OCI-LY3 (cell line): ENCODE data around the gene HEXIM2.
A peak's percentile ranks its signal among the peaks of the same experiment; 100 is the strongest.

Experiments used
- H2AFZ ChIP-seq: fragments of 200-600, 300-600 bp; shearing (Covaris generic); 2 replicates; pipeline ENCODE4 v1.6.0; 2014; ENCODE audit warnings: antibody characterized with exemption, low read depth, low read length
- H3K27ac ChIP-seq: fragments of 200-600, 300-600 bp; sonication (generic); 2 replicates; pipeline ENCODE4 v1.5.1; 2014; ENCODE audit warnings: mild to moderate bottlenecking, low read length, moderate library complexity, mixed read lengths
- H3K27me3 ChIP-seq: fragments of 200-600, 300-600 bp; sonication (generic); 2 replicates; pipeline ENCODE4 v1.6.1; 2014; ENCODE audit warnings: low read depth, low read length, mixed read lengths
- H3K36me3 ChIP-seq: fragments of 200-600, 300-600 bp; sonication (generic); replicated peaks from 2 replicates; pipeline ENCODE3; 2014; ENCODE audit warnings: low read depth, low read length, mixed read lengths
- H3K4me1 ChIP-seq: fragments of 300-600, 200-600 bp; sonication (generic); 2 replicates; pipeline ENCODE4 v1.6.1; 2014; ENCODE audit warnings: low read length, mixed read lengths
- H3K4me2 ChIP-seq: fragments of 200-600, 300-600 bp; sonication (generic); 2 replicates; pipeline ENCODE4 v1.6.1; 2014; ENCODE audit warnings: low read length, mixed read lengths
- H3K4me3 ChIP-seq: fragments of 300-600, 200-600 bp; sonication (generic); 2 replicates; pipeline ENCODE4 v1.5.1; 2014; ENCODE audit warnings: antibody characterized with exemption, mild to moderate bottlenecking, low read length, moderate library complexity
- H3K79me2 ChIP-seq: fragments of 300-600, 200-600 bp; shearing (Covaris generic); 2 replicates; pipeline ENCODE4 v1.6.1; 2014; ENCODE audit warnings: mild to moderate bottlenecking, low read length, mixed read lengths
- H3K9ac ChIP-seq: fragments of 300-600, 200-600 bp; shearing (Covaris generic); 2 replicates; pipeline ENCODE4 v1.6.0; 2014; ENCODE audit warnings: mild to moderate bottlenecking, low read length, moderate library complexity
- H3K9me3 ChIP-seq: fragments of 200-600, 300-600 bp; shearing (Covaris generic); 2 replicates; pipeline ENCODE4 v1.6.1; 2014; ENCODE audit warnings: low read length, mixed read lengths; ENCODE audit not compliant: insufficient read depth
- H4K20me1 ChIP-seq: fragments of 200-600, 300-600 bp; sonication (generic); 2 replicates; pipeline ENCODE4 v1.6.1; 2016; ENCODE audit warnings: low read length, mixed read lengths; ENCODE audit not compliant: insufficient read depth
- CTCF ChIP-seq: fragments of 200-600, 300-600 bp; sonication (generic); IDR thresholded peaks from 2 replicates; pipeline ENCODE4 v1.5.1; 2014; ENCODE audit warnings: antibody characterized with exemption, low read length, low read depth
- EZH2phosphoT487 ChIP-seq: fragments of 200-600 bp; shearing (Covaris generic); IDR thresholded peaks from 2 replicates; pipeline ENCODE4 v1.6.1; 2018; ENCODE audit warnings: antibody characterized with exemption, mixed run types, low read depth

Gene HEXIM2

GRCh38 chr17:45131616-45132319 is 29.9 kb upstream of the HEXIM2 start:
- Histone ChIP-seq H4K20me1 (no peaks in the 10 kb centered on the region), H3K79me2 (no peaks in the 10 kb centered on the region), H3K27ac (no peak overlapping the region), H3K4me3 (peak overlapping the region; percentile 96), H3K9ac (peak overlapping the region; percentile 61), H3K4me1 (peaks cover 10% of the 10 kb centered on the region), H3K36me3 (no peaks in the 10 kb centered on the region), H3K9me3 (no peaks in the 10 kb centered on the region), H3K4me2 (peak overlapping the region; percentile 91), H3K27me3 (no peaks in the 10 kb centered on the region; the same call in 1 of the 2 replicates), H2AFZ (no peak overlapping the region)
- TF ChIP-seq EZH2phosphoT487 (no peak), CTCF (peak; percentile 89)

- no peaks in the 10 kb centered on the region for H3K9me3 ChIP-seq
- H3K27me3 ChIP-seq, result no peaks in the 10 kb centered on the region; the same call in 1 of the 2 replicates
- H2AFZ ChIP-seq, result peak within 1 kb of the TSS; percentile 72; the same call in 1 of the 2 replicates
- H3K27ac ChIP-seq, result peak within 1 kb of the TSS; percentile 67
- peak within 1 kb of the TSS; percentile 96 for H3K4me3 ChIP-seq
- no peak for TF ChIP-seq CTCF
- no peak for TF ChIP-seq EZH2phosphoT487
- peak within 1 kb of the TSS; percentile 99 for H3K4me2 ChIP-seq
- no peaks in the 10 kb centered on the region for H3K36me3 ChIP-seq
- no peaks in the 10 kb centered on the region for H4K20me1 ChIP-seq
- no peaks in the 10 kb centered on the region for H3K79me2 ChIP-seq
- peak within 1 kb of the TSS; percentile 76 for H3K9ac ChIP-seq
- peaks cover 10% of the 10 kb centered on the region for H3K4me1 ChIP-seq
Observed at GRCh38 chr17:45132320-45132571, 29.4 kb upstream of the HEXIM2 start, which contains the start of gene PLCD3. Gene PLCD3 (minus strand): TSS chr17:45132515. CDS start chr17:45132410, 105 bp downstream.

- peak overlapping the region; percentile 76 for H3K9ac ChIP-seq
- peak overlapping the region; percentile 72; the same call in 1 of the 2 replicates for H2AFZ ChIP-seq
- H3K4me3 ChIP-seq, result peak overlapping the region; percentile 96
- H3K79me2 ChIP-seq, result no peaks in the 10 kb centered on the region
- H3K4me2 ChIP-seq, result peak overlapping the region; percentile 99
- no peaks in the 10 kb centered on the region for H3K36me3 ChIP-seq
- no peaks in the 10 kb centered on the region for H4K20me1 ChIP-seq
- peaks cover 10% of the 10 kb centered on the region for H3K4me1 ChIP-seq
- H3K27me3 ChIP-seq, result no peaks in the 10 kb centered on the region; the same call in 1 of the 2 replicates
- H3K27ac ChIP-seq, result peak overlapping the region; percentile 67
- TF ChIP-seq CTCF, result peak; percentile 78
- TF ChIP-seq EZH2phosphoT487, result no peak
- no peaks in the 10 kb centered on the region for H3K9me3 ChIP-seq
Observed at GRCh38 chr17:45132572-45133463, 28.9 kb upstream of the HEXIM2 start.
